ENCODE measurements around the gene PPP1R8.
"Not testable (repeated sequence)": the region's sequence is repeated elsewhere in the genome, so short reads cannot be mapped to it uniquely, and the experiment has no call there.

Gene PPP1R8

DNA sequence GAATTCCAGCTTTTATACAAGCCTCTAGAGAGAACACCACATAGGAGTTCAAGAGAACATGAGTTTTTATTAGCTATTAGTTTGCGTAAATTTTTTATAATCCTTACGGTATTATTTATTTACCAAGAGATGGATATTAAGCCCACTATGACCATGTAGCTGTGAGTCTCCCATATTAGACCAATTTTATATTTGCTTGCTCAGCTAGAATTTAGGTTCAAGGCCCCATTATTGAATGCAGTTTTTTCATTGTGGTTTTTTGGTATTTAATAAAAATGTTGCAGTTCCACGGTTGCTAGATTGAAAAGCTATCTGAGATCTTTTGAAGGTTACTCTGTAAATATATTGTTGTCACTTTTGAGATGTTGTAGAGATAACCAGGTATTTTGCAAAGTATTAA is 2.9 kb downstream of the PPP1R8 start:
- DNase-seq = no peak

DNA sequence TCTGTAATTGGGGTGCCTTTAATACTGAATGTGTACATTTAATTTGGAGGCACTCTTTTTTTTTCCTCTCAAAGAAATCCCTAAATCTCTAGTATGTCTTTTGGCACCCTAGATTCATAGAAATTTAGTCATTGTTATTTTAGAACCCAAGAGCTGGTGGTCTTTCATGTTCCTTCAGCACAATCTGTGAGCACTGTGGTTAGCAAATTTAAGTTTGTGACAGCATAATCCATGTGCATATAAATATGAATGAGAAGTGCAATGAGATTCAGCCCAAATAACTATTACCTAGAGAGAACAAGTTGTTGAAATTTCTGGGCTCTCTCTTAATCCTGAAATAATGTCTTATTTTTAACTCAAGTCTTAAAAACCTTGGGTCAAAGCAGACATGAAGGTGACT is 4.5 kb downstream of the PPP1R8 start:
- DNase-seq = no peak

DNA sequence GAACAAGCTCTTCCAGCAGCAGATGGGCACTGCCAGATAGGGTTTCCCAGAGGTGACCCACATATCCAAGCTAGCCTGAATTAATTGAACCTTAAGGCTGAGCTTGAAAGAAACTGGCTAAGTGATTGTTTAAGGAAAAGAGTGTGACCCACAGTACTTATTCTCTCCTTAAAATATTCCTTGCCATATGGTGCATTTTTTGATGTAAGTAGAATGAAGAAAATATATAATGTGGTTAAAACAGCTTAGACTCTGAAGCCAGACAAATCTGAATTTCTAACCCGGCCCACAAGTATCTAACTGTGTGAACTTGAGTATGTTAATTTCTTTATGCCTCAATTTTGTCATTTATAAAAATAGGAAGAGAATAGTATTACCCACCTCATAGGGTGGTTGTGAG is 4.9 kb downstream of the PPP1R8 start:
- DNase-seq = no peak

DNA sequence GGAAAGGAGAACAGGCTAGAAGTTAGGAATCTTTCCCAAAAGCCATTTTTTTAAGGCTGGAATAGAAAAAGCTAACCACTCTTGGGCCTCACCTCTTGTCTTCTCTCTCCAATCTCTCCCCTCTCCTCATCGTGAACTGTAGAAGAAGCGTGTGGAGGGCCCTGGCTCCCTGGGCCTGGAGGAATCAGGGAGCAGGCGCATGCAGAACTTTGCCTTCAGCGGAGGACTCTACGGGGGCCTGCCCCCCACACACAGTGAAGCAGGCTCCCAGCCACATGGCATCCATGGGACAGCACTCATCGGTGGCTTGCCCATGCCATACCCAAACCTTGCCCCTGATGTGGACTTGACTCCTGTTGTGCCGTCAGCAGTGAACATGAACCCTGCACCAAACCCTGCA is 19.4 kb downstream of the PPP1R8 start:
- DNase-seq = no peak

DNA sequence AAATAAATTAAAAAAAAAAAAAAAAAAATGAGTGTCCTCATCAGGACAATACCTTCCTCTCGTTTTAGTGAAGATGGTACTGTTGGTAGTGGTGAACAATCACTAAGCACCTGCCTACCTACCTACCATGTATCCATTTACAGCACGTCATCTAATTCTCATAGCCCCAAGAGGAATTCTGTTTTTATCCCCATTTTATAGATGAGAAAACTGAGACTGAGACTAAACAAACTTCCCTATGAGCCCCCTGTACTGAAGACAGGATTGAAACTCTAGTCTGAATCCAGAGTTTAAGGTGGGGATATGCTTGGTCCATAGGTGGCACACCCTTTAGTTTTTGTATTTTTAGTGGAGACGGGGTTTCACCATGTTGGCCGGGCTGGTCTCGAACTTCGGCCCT is 24.5 kb downstream of the PPP1R8 start:
- DNase-seq = no peak

DNA sequence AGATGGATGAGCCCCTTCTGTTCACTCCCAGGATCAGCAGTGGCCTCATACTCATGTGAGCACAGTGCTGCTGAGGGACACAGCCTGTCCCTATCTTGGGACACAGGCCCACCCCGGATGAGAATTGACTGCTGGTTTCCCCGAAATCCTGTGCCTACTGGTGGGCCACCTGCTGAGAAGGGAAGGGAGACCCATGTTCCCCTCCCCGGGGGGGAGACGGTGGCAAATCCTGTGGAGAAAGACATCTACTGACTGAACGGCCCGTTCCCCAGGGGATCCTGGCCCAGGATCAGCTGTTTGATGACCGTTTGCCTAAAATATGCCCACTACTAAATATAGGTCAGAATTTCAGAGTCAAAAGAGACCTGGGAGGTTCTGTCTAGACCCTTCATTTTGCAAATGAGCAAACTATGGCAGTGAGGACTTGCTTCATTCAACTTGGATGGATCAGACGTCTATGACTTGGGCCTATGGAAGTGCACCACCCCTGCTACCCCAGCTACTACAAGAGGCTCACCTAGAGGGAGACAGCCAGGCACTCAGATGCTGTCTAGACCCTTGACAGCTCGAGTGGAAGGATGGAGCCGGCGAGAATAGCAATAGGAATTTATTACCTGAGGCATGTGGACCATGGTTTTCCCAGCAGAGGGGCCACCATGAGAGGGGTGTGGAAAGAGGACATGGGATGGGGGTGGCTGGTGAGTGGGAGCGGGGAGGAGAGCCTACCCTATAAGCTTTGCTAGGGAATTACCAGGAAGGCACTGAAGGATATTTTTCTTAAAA is 26.2 kb downstream of the PPP1R8 start:
- DNase-seq = no peak

DNA sequence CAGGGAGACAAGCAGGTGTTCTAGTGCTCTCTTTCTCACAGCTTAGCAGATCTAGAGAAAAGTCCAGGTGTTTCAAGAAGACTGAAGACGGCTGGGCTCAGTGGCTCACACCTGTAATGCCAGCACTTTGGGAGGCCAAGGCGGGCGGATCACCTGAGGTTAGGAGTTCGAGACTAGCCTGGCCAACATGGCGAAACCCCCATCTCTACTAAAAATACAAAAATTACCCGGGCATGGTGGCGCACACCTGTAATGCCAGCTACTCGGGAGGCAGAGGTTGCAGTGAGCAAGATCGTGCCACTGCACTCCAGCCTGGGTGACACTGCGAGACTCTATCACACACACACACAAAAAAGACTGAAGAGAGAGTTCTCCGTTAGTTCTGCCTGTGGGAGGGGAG is 27.0 kb downstream of the PPP1R8 start:
- DNase-seq = not testable (repeated sequence)

DNA sequence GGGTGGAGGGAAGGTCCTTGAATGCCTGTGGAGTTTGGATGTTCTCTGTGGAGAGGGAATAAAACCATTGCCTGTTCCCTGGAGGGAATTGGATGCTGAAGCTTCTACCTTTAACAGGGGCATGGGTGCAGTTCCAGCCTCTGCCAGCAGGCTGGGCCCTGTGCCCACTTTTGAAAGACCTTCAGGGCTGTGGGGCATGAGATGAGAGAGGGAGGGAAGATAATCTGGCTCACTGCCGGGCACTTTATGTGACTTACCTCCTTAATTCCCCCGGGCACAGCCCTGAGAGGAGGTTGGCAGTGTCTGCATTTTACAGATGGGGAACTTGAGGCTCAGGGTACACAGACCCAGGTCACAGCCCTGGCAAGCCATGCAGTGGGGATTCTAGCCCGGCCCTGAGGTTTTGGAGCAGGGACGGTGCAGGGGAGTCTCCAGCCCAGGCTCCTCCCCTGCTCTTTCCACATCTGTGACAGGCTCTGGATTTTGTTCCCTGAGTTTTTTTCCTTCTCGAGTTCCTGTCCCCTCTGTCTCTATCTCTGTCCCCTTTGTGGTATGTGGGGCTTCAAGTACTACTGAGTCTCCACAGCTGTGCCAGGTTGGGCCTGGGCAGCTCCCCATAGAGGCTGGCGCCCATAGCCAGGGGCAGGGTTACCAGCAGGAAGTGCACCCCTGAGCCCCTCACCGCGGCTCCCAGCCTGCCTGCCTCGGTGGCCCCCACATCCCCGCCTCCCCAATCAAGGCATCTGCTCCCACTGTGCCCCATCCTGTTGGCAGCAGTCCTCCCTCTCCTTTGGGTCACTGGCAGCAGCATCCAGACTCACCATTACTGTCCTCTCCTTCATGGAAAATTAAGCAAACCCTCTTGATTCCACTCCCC is 27.7 kb downstream of the PPP1R8 start:
- peak; percentile 72 for DNase-seq

DNA sequence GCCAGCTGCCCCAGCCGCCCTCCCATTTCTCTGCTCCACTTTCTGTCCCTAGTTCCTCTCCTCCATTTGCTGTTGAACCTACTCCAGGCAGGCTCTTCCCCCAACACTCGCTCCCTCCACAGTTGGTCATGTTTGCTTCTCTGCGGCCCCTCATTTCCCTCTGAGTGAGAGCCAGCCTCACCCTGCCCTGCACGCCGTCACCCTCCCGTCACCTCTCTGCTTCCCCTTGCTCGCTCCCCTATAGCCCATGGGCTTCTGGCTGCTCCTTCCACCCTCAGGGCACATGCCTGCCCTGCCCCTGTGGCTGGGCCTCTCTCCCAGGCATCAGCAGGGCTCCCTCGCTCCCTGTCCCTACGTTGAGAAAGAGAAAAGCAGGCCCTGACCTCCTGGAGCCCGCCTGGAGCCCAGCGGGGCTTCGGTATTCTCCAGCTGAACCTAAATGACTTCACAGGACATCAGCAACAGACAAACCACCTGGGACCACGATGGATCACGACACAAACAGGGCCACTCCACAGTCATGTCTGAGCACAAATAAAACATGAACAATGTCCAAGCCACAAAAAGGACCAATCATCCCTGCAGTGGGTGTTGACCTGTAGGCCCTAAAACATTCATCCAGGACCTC is 28.5 kb downstream of the PPP1R8 start:
- no peak for DNase-seq

DNA sequence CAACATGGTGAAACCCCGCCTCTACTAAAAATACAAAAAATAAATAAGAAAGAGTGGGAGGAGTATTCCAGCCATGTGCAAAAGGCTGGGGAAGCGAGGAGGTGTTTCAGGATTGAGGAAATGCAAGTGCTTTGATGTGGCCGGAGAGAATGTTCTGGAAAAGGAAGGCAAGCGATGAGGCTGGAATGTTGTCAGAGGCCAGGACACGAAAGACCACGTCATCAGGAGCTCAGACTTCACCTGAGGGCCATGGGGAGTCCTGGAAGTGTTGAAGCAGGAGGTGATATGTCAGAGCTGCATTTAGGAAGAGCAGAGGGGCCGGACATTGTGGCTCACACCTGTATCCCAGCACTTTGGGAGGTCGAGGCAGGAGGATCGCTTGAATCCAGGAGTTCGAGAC is 30.9 kb downstream of the PPP1R8 start:
- no peak for DNase-seq

DNA sequence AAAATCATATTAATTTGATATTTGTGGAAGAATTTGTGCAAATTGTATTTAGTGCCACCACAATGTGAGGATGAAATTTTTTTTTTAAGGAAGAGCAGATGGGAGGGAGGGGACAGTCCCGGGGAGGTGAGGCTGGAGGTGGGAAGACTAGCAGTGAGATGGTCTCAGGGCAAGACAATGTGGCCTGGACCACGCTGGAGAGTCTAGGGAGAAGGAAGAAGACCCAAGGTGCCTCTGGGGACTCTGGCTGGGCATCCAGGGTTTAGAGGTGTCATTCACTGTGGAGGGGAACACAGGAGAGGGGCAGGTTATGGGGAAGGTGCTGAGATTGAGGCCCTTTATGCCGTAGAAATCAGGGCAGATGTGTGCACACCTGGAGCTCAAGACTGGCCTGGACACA is 31.4 kb downstream of the PPP1R8 start:
- DNase-seq = no peak

DNA sequence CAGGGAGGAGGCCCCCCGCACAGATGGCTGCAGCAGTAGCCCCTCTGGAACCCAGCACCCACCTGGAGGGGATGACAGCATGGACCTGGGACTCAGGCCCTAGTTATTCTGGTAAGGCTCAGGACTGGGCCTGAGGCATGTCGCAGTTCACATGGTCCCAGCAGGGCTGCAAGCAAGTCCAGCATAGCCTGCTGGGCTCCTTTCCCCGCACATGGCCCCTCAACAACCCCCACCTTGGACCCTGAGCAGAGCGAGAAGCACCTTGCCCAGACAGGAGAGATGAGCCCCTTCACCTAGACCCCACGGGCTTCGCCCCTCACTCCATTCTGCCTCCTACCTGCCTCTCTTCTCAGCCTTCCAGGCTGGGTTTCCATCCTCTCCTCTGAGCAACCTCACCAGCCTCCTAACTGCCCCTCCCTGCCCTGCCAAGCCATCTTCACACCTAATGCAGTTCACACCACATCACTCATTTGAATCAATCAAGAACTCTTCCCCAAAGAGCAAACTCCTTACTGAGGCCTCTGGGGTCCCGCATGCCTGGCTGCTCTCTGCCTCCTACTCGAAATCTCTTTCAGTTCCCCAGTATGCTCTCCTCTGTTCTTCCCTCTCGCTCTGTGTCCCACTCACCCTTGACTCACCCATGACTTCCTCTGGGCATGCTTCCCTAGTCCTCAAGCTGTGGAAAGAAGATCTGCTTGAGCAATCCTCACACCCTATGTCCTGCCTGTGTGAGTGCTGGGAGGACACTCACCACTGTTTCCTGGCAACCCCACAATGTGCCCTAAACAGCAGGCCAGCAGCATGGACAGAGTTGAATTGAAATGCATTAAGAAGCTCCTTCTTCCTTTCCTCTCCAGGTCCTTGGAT is 32.3 kb downstream of the PPP1R8 start:
- DNase-seq = peak; percentile 92

DNA sequence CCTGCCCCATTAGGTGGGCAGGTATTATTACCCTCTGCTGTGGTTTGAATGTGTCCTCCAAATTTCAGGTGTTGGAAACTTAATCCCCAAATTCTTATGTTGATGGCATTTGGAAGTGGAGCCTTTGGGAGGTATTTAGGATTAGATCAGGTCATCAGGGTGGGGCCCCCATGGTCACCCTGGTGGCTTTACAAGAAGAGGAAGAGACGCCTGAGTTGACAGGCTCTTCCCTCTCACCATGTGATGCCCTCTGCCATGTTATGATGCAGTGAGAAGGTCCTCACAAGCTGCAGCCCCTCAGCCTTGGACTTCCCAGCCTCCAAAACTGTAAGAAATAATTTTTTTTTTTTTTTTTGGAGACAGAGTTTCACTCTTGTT is 32.9 kb downstream of the PPP1R8 start:
- no peak for DNase-seq

DNA sequence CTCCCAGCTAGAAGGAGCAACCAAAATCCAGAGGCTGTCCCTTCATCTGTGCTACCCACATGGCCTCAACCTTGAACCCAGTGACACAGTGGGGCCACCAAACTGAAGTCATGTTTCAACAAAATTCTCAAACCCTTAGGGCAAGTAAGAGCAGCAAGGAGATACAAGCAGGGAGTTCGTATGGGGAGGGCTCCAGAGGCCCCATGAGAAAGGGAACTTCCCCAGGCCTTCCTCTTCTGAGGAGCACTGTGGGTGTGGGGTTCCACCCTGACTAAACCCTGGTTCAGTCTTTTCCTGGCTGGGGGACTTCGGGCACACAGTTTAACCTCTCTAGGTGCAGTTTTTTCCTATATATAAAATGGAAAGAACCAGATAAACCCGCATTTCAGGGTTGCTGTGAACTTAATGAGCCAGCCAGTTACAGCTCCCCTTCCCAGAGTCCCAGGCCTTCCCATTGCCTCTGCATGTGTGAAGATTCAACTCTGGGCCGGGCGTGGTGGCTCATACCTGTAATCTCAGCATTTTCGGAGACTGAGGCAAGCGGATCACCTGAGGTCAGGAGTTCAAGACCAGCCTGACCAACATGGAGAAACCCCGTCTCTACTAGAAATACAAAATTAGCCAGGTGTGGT is 33.8 kb downstream of the PPP1R8 start:
- no peak for DNase-seq

DNA sequence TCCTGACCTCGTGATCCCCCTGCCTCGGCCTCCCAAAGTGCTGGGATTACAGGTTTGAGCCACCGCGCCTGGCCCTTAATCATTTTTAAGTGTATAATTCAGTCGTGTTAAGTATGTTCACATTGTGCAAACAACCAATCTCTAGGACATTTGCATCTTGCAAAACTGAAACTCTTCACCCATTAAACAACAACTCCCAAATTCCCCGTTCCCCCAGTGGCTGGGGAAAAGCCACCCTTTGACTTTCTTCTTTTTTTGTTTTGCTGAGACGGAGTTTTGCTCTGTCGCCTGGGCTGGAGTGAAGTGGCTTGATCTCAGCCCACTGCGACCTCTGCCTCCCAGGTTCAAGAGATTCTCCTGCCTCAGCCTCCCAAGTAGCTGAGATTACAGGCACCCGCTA is 35.2 kb downstream of the PPP1R8 start:
- DNase-seq = no peak

DNA sequence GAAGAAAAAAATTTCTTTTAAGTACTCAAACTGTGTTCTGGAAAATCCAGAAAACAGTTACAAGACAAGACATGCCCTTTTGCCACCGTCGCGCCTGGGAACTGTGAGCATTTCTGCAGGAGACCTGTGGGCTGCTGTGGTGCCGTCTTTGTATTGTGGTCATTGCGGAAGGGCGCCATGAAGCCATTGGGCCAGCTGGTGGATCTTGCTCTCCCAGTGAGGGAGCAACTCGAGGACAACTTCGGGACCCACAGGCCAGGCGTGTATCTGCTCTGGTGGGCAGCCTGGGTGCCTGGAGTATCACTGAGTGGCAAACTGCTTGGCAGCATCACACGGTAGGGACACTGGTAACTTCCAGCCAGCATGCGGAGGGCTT is 38.0 kb downstream of the PPP1R8 start:
- DNase-seq = no peak

DNA sequence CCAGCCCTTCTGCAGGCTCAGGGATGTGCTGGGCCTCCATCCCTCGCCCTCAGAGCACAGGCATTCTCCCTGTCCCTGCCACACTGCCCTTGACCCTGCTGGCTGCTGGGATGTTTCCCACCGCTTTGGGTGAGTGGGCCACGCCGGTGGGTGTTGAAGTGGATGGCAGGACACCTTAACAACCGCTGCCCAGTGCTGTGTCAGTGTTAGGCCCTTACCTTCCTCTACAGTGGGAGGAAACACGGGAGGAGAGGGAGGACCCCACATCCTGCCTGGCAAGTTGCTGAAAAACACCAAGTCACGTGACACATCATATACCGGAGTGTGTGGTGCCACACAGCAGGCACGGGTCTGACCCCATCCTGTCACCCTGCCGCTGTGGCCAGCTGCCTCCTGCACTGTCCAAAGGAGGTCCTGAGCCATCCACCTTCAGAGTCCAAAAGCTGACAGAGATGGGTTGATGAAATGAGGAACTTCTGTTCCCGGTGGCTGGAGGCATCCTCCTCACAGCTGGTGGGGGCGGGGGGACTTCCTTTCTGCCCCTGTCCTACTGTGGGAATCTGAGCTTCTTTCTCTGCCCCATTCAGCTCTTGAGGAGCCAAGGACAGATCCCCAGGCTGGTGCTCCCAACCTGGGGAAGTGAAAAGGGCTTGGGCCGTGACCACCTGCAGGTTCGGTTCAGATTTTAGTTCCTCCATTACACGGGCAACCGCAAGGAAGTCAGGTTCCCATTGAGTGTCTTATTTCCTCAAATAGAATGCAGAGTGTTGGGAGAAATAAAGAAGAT is 38.5 kb downstream of the PPP1R8 start:
- no peak for DNase-seq

DNA sequence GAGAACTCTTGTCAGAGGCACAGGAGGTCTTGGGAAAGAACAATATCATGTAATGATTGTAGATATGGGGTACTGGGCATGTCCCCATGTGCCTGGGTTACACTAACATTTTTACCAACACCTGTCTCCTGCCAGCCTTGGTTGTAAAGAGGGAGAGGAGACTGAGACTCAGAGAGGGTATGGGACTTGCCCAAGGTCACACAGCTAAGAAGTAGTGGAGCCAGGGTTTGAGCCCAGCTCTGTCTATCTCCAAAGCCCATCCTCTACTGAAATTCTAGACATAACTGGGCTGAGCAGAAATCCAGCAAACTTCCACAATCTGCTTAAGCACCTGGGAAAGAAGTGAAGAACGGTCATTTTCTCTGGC is 39.1 kb downstream of the PPP1R8 start:
- DNase-seq = no peak

DNA sequence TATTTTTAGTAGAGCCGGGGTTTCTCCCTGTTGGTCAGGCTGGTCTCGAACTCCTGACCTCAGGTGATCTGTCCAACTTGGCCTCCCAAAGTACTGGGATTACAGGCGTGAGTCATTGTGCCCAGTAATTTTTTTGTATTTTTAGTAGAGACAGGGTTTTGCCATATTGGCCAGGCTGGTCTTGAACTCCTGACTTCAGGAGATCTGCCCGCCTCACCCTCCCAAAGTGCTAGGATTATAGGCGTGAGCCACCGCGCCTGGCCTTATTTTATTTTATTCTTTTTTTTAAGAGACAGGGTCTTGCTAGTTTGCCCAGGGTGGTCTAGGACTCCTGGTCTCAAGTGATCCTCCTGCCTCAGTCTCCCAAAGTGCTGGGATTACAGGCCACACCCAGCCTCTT is 40.5 kb downstream of the PPP1R8 start:
- DNase-seq = not testable (repeated sequence)

DNA sequence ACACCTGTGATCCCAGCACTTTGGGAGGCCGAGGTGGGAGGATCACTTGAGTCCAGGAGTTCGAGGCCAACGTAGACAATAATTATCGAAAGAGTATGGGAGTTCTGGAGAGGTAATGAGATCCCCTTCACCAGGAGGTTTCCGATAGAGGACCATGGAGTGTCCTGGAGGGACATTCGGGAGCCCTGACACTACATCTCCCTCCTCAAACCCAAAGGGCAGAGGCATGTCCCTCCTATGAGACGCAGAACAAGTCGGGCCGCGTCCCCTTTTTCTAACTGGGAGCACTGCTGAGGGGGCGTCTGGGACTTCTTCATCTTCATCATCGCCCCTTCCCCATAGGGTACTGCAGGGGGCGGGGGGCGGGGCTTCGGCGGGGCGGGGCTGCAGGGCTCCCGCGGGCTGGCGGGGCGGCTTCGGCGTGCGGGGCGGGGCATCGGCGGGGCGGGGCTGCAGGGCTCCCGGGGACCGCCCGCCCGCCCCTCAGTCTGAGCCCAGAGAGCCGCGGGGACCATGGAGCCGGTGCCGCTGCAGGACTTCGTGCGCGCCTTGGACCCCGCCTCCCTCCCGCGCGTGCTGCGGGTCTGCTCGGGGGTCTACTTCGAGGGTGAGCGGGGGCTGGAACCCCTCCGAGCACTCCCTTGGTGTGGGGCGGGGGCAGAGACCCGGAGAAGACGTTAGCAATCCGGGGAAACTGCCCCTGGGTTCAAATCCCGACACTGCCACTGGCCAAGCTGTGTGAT is 41.6 kb downstream of the PPP1R8 start, which contains the start of gene THEMIS2:
THEMIS2 (plus strand) TSS at position 486 of the 743 bp plus-strand sequence; CDS start at position 514, 28 bp downstream.
- DNase-seq = peak; percentile 13
